Epithelial cell of esophagus (primary cell): ENCODE measurements around the gene ABHD12.

Experiments
- DNase-seq: peaks from one replicate; pipeline ENCODE4 v3.0.0; 2010; ENCODE audit warnings: low read depth
- H3K4me3 ChIP-seq: 2 replicates; pipeline ENCODE4 v1.5.1; 2011; ENCODE audit warnings: mild to moderate bottlenecking, low read length, control low read depth
- CTCF ChIP-seq: IDR thresholded peaks from 2 replicates; pipeline ENCODE4 v1.5.1; 2011; ENCODE audit warnings: low read depth, mild to moderate bottlenecking, low read length, control low read depth, inconsistent platforms; ENCODE audit not compliant: insufficient read depth; ENCODE audit errors: missing control alignments

ABHD12 gene

GRCh38 chr20:25364180-25364788 lies 26.4 kb downstream of the ABHD12 start:
- no peak for TF ChIP-seq CTCF
- H3K4me3 ChIP-seq, result no peak overlapping the region
- no peak for DNase-seq

- H3K4me3 ChIP-seq, result no peak overlapping the region
- no peak for TF ChIP-seq CTCF
- peak; percentile 51 for DNase-seq
These were observed 29.4 kb downstream of the ABHD12 start for GRCh38 chr20:25361287-25361683.

- DNase-seq, result peak; percentile 31
- TF ChIP-seq CTCF, result no peak
- no peak overlapping the region for H3K4me3 ChIP-seq
These were observed 29.9 kb downstream of the ABHD12 start for GRCh38 chr20:25360631-25361286.

GRCh38 chr20:25356271-25356933 lies 34.2 kb downstream of the ABHD12 start:
- no peak for TF ChIP-seq CTCF
- H3K4me3 ChIP-seq, result no peak overlapping the region
- no peak for DNase-seq

GRCh38 chr20:25355866-25356265 lies 34.8 kb downstream of the ABHD12 start:
- TF ChIP-seq CTCF, result no peak
- H3K4me3 ChIP-seq, result no peak overlapping the region
- no peak for DNase-seq

GRCh38 chr20:25355011-25355595 lies 35.5 kb downstream of the ABHD12 start:
- DNase-seq, result no peak
- no peak for TF ChIP-seq CTCF
- no peak overlapping the region for H3K4me3 ChIP-seq
